ENCODE measurements around the gene GSK3A.
A peak's percentile ranks its signal among the peaks of the same experiment; 100 is the strongest.
"Not testable (repeated sequence)": the region's sequence is repeated elsewhere in the genome, so short reads cannot be mapped to it uniquely, and the experiment has no call there.

GSK3A gene

DNA sequence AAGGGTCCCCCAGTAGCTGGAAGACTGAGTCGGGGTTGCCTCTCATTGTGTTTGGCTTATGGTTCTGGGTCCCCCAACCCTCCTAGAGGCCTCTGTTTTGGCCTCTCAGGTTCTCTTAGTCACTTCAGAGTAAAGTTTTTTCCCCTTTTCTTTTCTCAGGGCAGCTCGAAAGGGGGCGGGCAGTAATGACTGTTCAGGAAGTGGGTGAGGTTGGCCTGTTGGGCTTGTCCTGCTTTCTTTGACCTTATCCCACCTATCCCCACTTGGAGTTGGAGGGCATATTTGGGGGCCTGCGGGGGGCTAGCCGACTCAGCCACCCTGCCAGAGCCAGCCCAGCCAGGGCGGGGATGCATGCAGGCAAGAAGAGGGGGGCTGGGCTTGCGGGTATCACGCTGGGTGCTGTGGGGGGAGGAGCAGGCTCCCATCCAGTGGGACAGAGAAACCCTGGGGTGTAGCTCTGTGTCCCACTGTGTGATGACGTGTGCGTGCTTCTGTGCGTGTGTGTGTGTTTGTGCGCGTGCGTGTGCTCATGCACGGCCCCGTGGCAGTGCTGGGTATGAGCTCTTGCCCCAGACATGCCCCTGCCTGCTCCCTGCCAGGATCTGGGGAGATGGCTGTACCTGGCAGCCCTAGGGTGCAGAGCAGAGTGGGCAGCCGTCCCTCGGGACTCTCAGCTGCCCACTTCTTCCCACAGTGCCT is 28.1 kb upstream of the GSK3A start:
- Mint-ChIP-seq H3K36me3 (ENCODE audit: insufficient read depth) (peaks cover 23% of the 10 kb centered on the region), H3K4me3 (no peak overlapping the region), H3K27me3 (no peaks in the 10 kb centered on the region), H3K9me3 (no peaks in the 10 kb centered on the region), H3K4me1 (peaks cover 10% of the 10 kb centered on the region), H3K27ac (ENCODE audit: low read depth) (no peak overlapping the region)
- ATAC-seq (replicated peaks; ENCODE audit: extremely low read depth, poor library complexity, severe bottlenecking) = peak; percentile 4
- peak; percentile 58 to 77 for DNase-seq (ENCODE audit: low spot score in 2 of 2)

- no peak for DNase-seq (ENCODE audit: low spot score in 2 of 2)
- no peak for ATAC-seq (replicated peaks; ENCODE audit: extremely low read depth, poor library complexity, severe bottlenecking)
- peaks cover 20% of the 10 kb centered on the region for H3K36me3 Mint-ChIP-seq (ENCODE audit: insufficient read depth)
- H3K9me3 Mint-ChIP-seq = no peaks in the 10 kb centered on the region
- no peak overlapping the region for H3K27ac Mint-ChIP-seq (ENCODE audit: low read depth)
- peaks cover 3% of the 10 kb centered on the region for H3K4me1 Mint-ChIP-seq
- H3K27me3 Mint-ChIP-seq = no peaks in the 10 kb centered on the region
- no peak overlapping the region for H3K4me3 Mint-ChIP-seq
Observed at GRCh38 chr19:42269478-42270345, 27.3 kb upstream of the GSK3A start.

GRCh38 chr19:42268704-42269477 is 26.5 kb upstream of the GSK3A start, which contains the start of gene CIC:
Gene CIC (plus strand): TSS chr19:42269252. CDS start chr19:42271784, 2,532 bp downstream.
- Mint-ChIP-seq H3K4me1 (no peaks in the 10 kb centered on the region), H3K27ac (ENCODE audit: low read depth) (no peak within 1 kb of the TSS), H3K4me3 (no peak within 1 kb of the TSS), H3K27me3 (no peaks in the 10 kb centered on the region), H3K36me3 (ENCODE audit: insufficient read depth) (peaks cover 18% of the 10 kb centered on the region), H3K9me3 (no peaks in the 10 kb centered on the region)
- DNase-seq (ENCODE audit: low spot score in 2 of 2) (peak; percentile 95 to 99), ATAC-seq (replicated peaks; ENCODE audit: extremely low read depth, poor library complexity, severe bottlenecking) (peak; percentile 88)

DNA sequence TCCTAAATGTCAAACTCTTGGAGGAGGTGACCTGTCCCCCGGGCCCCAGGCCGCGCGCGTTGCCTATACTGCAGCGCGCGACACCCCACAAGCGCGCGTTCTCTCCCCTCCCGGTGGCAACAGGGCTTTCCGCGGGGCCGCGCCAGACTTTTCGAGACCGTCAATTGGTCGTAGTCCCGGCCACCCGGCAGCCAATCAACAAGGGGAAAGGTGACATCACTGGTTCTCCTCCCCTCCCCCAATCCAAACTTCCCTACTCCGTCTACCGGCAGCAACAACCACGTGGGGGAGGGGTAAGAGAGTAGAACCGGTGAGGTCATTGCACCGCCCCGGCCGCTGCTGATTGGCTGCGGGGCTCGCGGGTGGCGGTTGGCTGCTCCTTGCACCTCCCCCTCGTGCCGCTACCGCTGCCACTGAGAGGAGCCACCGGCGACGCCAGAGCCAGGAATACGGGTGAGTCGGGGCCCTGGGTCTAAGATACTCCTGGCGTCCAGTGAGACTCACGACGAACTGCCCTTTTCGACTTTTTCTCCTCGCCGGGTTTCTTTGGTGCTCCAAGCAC is 25.8 kb upstream of the GSK3A start:
- DNase-seq (ENCODE audit: low spot score in 2 of 2) = peak; percentile 95 to 100
- ATAC-seq (replicated peaks; ENCODE audit: extremely low read depth, poor library complexity, severe bottlenecking) = peak; percentile 61
- Mint-ChIP-seq H3K9me3 (no peaks in the 10 kb centered on the region), H3K4me1 (no peaks in the 10 kb centered on the region), H3K4me3 (no peak overlapping the region), H3K27me3 (no peaks in the 10 kb centered on the region), H3K36me3 (ENCODE audit: insufficient read depth) (peaks cover 12% of the 10 kb centered on the region), H3K27ac (ENCODE audit: low read depth) (no peak overlapping the region)

DNA sequence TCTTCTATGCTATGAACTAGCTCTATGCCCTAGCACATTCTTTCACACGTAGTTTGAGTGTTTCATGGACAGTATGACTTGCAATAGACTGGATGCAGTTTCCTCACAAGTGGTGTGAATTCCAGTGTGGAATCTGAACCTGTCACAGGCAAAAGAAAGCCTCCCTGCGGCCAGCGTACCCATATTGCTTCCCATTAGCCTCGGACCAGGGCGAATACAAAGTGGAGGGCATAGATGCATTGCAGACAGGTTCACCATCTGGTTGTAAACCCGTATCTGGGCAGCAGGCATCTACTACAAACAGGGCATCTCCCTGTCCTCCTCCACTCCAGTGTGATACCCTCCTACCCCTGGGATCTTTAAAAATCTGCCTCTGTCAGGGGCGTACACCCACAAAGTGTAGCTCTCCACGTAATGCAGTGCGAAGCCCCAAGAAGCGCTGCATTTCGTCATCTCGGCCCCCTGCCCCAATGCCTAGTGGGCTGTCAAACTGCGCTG is 25.3 kb upstream of the GSK3A start:
- Mint-ChIP-seq H3K4me3 (no peak overlapping the region), H3K36me3 (ENCODE audit: insufficient read depth) (peaks cover 11% of the 10 kb centered on the region), H3K9me3 (no peaks in the 10 kb centered on the region), H3K27me3 (no peaks in the 10 kb centered on the region), H3K4me1 (no peaks in the 10 kb centered on the region), H3K27ac (ENCODE audit: low read depth) (no peak overlapping the region)
- ATAC-seq (replicated peaks; ENCODE audit: extremely low read depth, poor library complexity, severe bottlenecking) = no peak
- DNase-seq (ENCODE audit: low spot score in 2 of 2) = no peak

GRCh38 chr19:42266928-42267603 is 24.7 kb upstream of the GSK3A start:
- not testable (repeated sequence) for ATAC-seq (replicated peaks; ENCODE audit: extremely low read depth, poor library complexity, severe bottlenecking); DNase-seq (ENCODE audit: low spot score in 2 of 2); H3K9me3 Mint-ChIP-seq; H3K27ac Mint-ChIP-seq (ENCODE audit: low read depth); H3K4me1 Mint-ChIP-seq; H3K27me3 Mint-ChIP-seq; H3K4me3 Mint-ChIP-seq; H3K36me3 Mint-ChIP-seq (ENCODE audit: insufficient read depth)

GRCh38 chr19:42266105-42266504 is 23.7 kb upstream of the GSK3A start:
- DNase-seq (ENCODE audit: low spot score in 2 of 2); H3K36me3 Mint-ChIP-seq (ENCODE audit: insufficient read depth); H3K27me3 Mint-ChIP-seq; H3K27ac Mint-ChIP-seq (ENCODE audit: low read depth); H3K4me3 Mint-ChIP-seq; H3K4me1 Mint-ChIP-seq; ATAC-seq (replicated peaks; ENCODE audit: extremely low read depth, poor library complexity, severe bottlenecking); H3K9me3 Mint-ChIP-seq: not testable (repeated sequence)

- H3K36me3 Mint-ChIP-seq (ENCODE audit: insufficient read depth) = peaks cover 2% of the 10 kb centered on the region
- H3K4me3 Mint-ChIP-seq = no peak overlapping the region
Observed at GRCh38 chr19:42261763-42262162, 19.4 kb upstream of the GSK3A start.

GRCh38 chr19:42257842-42258241 is 15.4 kb upstream of the GSK3A start:
- not testable (repeated sequence) for DNase-seq (ENCODE audit: low spot score in 2 of 2); H3K27me3 Mint-ChIP-seq; H3K9me3 Mint-ChIP-seq; H3K27ac Mint-ChIP-seq (ENCODE audit: low read depth); ATAC-seq (replicated peaks; ENCODE audit: extremely low read depth, poor library complexity, severe bottlenecking); H3K4me3 Mint-ChIP-seq
- peaks cover 14% of the 10 kb centered on the region for H3K36me3 Mint-ChIP-seq (ENCODE audit: insufficient read depth)
- H3K4me1 Mint-ChIP-seq = peaks cover 12% of the 10 kb centered on the region

More at GRCh38 chr19:42261763-42262162, 19.4 kb upstream of the GSK3A start:
- H3K27me3 Mint-ChIP-seq = no peaks in the 10 kb centered on the region
- no peak for ATAC-seq (replicated peaks; ENCODE audit: extremely low read depth, poor library complexity, severe bottlenecking)
- no peak for DNase-seq (ENCODE audit: low spot score in 2 of 2)
- no peaks in the 10 kb centered on the region for H3K4me1 Mint-ChIP-seq
- no peaks in the 10 kb centered on the region for H3K9me3 Mint-ChIP-seq
- H3K27ac Mint-ChIP-seq (ENCODE audit: low read depth) = no peak overlapping the region

DNA sequence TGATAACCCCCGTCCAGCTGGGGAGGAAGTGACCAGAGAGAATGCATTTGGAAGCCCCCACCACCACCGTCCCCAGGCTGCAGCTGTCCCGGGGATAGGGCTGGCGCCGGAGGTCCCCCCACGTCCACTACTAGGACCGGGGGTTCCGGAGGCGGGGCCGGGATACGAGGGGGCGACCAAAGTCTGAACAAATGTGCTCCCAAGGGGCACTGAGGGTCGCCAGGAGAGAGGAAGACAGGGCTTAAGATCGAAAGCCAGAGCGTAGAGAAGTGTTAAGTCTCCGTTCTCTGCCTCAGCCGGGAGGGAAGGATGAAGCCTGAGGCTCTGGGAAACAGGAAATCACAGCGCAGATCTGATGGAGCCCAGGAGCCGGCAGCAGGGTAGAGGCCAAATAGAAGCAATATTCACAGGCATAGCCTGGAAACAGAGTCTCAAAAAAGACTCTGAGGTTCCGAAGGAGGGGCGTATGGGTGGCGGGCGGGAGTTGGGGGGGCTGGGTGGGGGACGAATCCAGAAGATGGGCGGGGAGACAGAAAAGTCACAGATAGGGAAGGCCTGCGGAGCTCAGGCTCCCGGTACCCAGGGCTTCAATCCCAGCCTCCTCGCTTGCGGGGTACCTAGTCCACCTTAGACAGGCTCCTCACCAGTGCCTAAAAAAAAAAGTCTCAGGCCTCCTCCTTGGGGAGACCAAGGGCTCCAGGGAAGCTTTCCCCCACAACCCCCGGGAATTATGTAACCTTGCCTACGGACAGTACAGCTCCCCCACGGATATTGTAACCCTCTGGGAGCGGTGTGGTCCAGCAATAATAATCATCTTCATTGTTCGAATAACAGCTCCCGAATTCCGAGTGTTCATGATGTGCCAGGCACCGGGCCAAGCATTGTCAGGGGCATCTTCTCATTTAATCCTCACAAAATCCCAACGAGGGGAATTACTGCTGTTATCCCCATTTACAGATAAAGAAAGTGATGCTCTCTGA is 13.7 kb upstream of the GSK3A start:
- H3K36me3 Mint-ChIP-seq (ENCODE audit: insufficient read depth) = peaks cover 22% of the 10 kb centered on the region
- peak overlapping the region; percentile 6 for H3K27ac Mint-ChIP-seq (ENCODE audit: low read depth)

More for the DNA sequence above, 13.7 kb upstream of the GSK3A start:
- ATAC-seq (replicated peaks; ENCODE audit: extremely low read depth, poor library complexity, severe bottlenecking) (no peak), DNase-seq (ENCODE audit: low spot score in 2 of 2) (no peak)
- H3K4me3 Mint-ChIP-seq = peak overlapping the region; percentile 87
- no peaks in the 10 kb centered on the region for H3K27me3 Mint-ChIP-seq
- peaks cover 25% of the 10 kb centered on the region for H3K4me1 Mint-ChIP-seq
- no peaks in the 10 kb centered on the region for H3K9me3 Mint-ChIP-seq
